NCI-H748 (cell line): ENCODE measurements around the gene NT5C.

Source experiments
- DNase-seq: peaks from one replicate; lab custom pipeline; 2025; ENCODE audit not compliant: unreplicated experiment; lab: John Stamatoyannopoulos, UW

The NT5C gene

GRCh38 chr17:75094871-75095399 is 36.6 kb downstream of the NT5C start:
- no peak for DNase-seq

GRCh38 chr17:75093548-75094158 is 37.9 kb downstream of the NT5C start:
- DNase-seq: no peak

- no peak for DNase-seq
Measured at GRCh38 chr17:75091855-75092327, 39.7 kb downstream of the NT5C start.

- no peak for DNase-seq
Measured at GRCh38 chr17:75090871-75091854, 40.4 kb downstream of the NT5C start.

- no peak for DNase-seq
Measured at GRCh38 chr17:75088465-75089417, 42.8 kb downstream of the NT5C start.

- DNase-seq: peak; percentile 35
Measured at GRCh38 chr17:75087558-75088453, 43.7 kb downstream of the NT5C start, which contains the start of gene SLC16A5. Gene SLC16A5, plus strand, starts transcription at chr17:75087954. Its CDS starts 5,683 bp downstream, at chr17:75093637.

- no peak for DNase-seq
Measured at GRCh38 chr17:75087182-75087557, 44.4 kb downstream of the NT5C start.

- no peak for DNase-seq
Measured at GRCh38 chr17:75086496-75087181, 44.9 kb downstream of the NT5C start.

GRCh38 chr17:75084039-75084660 is 47.4 kb downstream of the NT5C start:
- peak; percentile 24 for DNase-seq

GRCh38 chr17:75082683-75083082 is 48.9 kb downstream of the NT5C start:
- DNase-seq: no peak

GRCh38 chr17:75081611-75082540 is 49.7 kb downstream of the NT5C start:
- no peak for DNase-seq
